Spinal cord (tissue), 10 donors: ENCODE data around the gene SNPH. TPM values are rescaled to one million over a fixed set of nuclear protein-coding genes. Genes with fewer than 3 reads are reported as not detected.
"Not testable (repeated sequence)": the region's sequence is repeated elsewhere in the genome, so short reads cannot be mapped to it uniquely, and the experiment has no call there.

Source experiments
- DNase-seq, 6 donors: peaks; one replicate each; pipeline versions ENCODE4 v3.0.0 to v3.0.0-alpha.2; 2013 to 2015; ENCODE audit warnings: low spot score in 6 of 6, low read depth in 4 of 6
- H3K27ac ChIP-seq: one replicate; pipeline ENCODE4 v1.5.1; 2013; ENCODE audit warnings: low read depth, low read length, control low read depth
- H3K27me3 ChIP-seq: one replicate; pipeline ENCODE4 v1.6.1; 2013; ENCODE audit warnings: low read length; ENCODE audit not compliant: control insufficient read depth, insufficient read depth
- H3K36me3 ChIP-seq: one replicate; pipeline ENCODE4 v1.6.1; 2013; ENCODE audit warnings: low read length; ENCODE audit not compliant: control insufficient read depth, insufficient read depth
- H3K4me1 ChIP-seq: one replicate; pipeline ENCODE4 v1.6.1; 2013; ENCODE audit warnings: low read length; ENCODE audit not compliant: control insufficient read depth, insufficient read depth
- H3K4me3 ChIP-seq: one replicate; pipeline ENCODE4 v1.5.1; 2013; ENCODE audit warnings: low read depth, low read length, control low read depth
- H3K9me3 ChIP-seq: one replicate; pipeline ENCODE4 v1.6.1; 2013; ENCODE audit warnings: low read length; ENCODE audit not compliant: control insufficient read depth, insufficient read depth
- WGBS: methylation state at CpG from one replicate; pipeline ENCODE4 v1.1.5; 2013; ENCODE audit warnings: missing lambda C conversion rate; ENCODE audit not compliant: insufficient coverage; 5-methylcytosine and 5-hydroxymethylcytosine counted together
- polyA plus RNA-seq, 2 donors: library from polyadenylated mRNA; unstranded; fragments of 120-200 nt; gene quantifications; one replicate each; pipeline ENCODE4 v1.2.1, GENCODE V29; 2013; ENCODE audit not compliant: insufficient read length in 2 of 2
- total RNA-seq, 2 donors: library from RNA; depleted of rRNA in 1 of 2; stranded (reverse); fragments of 120-200 nt in 1 of 2; fragments of >200 nt in 1 of 2; gene quantifications; one replicate each; pipeline versions ENCODE4 v1.2.3 to v1.2.4, GENCODE V29; 2013 to 2014
- donor health status: healthy.

The SNPH gene
- total and polyA plus RNA-seq, 4 donors = 12.2 to 46.7 (median 33.9) TPM

- not testable (repeated sequence) for H3K36me3 ChIP-seq, DNase-seq, H3K4me3 ChIP-seq, H3K27ac ChIP-seq, H3K27me3 ChIP-seq, H3K9me3 ChIP-seq, H3K4me1 ChIP-seq
- 96% methylated on average over 4 of the region's 8 CpGs for WGBS
Measured at GRCh38 chr20:1343446-1344124, 77.5 kb downstream of the SNPH start.

GRCh38 chr20:1345030-1345755 is 79.1 kb downstream of the SNPH start:
- 82% methylated on average over 3 of the region's 4 CpGs for WGBS
- Histone ChIP-seq H3K9me3 (peaks cover 2% of the 10 kb centered on the region), H3K27ac (no peak overlapping the region), H3K4me3 (no peak overlapping the region), H3K36me3 (no peaks in the 10 kb centered on the region), H3K27me3 (no peaks in the 10 kb centered on the region), H3K4me1 (no peaks in the 10 kb centered on the region)
- no peak for DNase-seq

- Histone ChIP-seq H3K27ac (no peak overlapping the region), H3K4me1 (no peaks in the 10 kb centered on the region), H3K27me3 (no peaks in the 10 kb centered on the region), H3K9me3 (peaks cover 2% of the 10 kb centered on the region), H3K36me3 (no peaks in the 10 kb centered on the region), H3K4me3 (no peak overlapping the region)
- WGBS = no CpG with 5 or more reads among the region's 1 CpG
- DNase-seq = no peak
Measured at GRCh38 chr20:1345756-1346093, 79.6 kb downstream of the SNPH start.

GRCh38 chr20:1346315-1346969 is 80.3 kb downstream of the SNPH start:
- H3K27ac ChIP-seq = no peak overlapping the region
- WGBS = no CpG with 5 or more reads among the region's 2 CpGs
- no peak overlapping the region for H3K4me3 ChIP-seq
- H3K36me3 ChIP-seq = no peaks in the 10 kb centered on the region
- H3K9me3 ChIP-seq = peaks cover 2% of the 10 kb centered on the region
- no peaks in the 10 kb centered on the region for H3K27me3 ChIP-seq
- no peak for DNase-seq
- H3K4me1 ChIP-seq = no peaks in the 10 kb centered on the region

- H3K9me3 ChIP-seq = peaks cover 1% of the 10 kb centered on the region
- no peaks in the 10 kb centered on the region for H3K27me3 ChIP-seq
- DNase-seq = no peak
- no peaks in the 10 kb centered on the region for H3K4me1 ChIP-seq
- no peak overlapping the region for H3K4me3 ChIP-seq
- H3K36me3 ChIP-seq = peaks cover 12% of the 10 kb centered on the region
- no peak overlapping the region for H3K27ac ChIP-seq
Measured at GRCh38 chr20:1353956-1354355, 87.9 kb downstream of the SNPH start.

- H3K4me3 ChIP-seq = no peak overlapping the region
- no peaks in the 10 kb centered on the region for H3K27me3 ChIP-seq
- no peak overlapping the region for H3K27ac ChIP-seq
- 94% methylated on average over 3 of the region's 9 CpGs for WGBS
- no peaks in the 10 kb centered on the region for H3K9me3 ChIP-seq
- DNase-seq = no peak
- peaks cover 11% of the 10 kb centered on the region for H3K36me3 ChIP-seq
- H3K4me1 ChIP-seq = no peaks in the 10 kb centered on the region
Measured at GRCh38 chr20:1357921-1358671, 92.0 kb downstream of the SNPH start.

Other genes starting within 250 kb of the SNPH start
- 10 to 100 TPM; 41.8 to 46.7 TPM for gene PSMF1, start 147.7 kb upstream of the SNPH start, total RNA-seq
- 100 to 1,000 TPM; 150 to 156 TPM for gene PSMF1, start 147.7 kb upstream of the SNPH start, polyA plus RNA-seq
- 1 to 10 TPM; 6.2 to 8.9 TPM for gene TMEM74B, start 81.3 kb upstream of the SNPH start, total RNA-seq
- gene TMEM74B, start 81.3 kb upstream of the SNPH start, polyA plus RNA-seq = 10 to 100 TPM; 37.4 to 44.2 TPM
- under 1 TPM; 0.66 to 0.99 TPM for gene C20orf202, start 62.8 kb upstream of the SNPH start, total RNA-seq
- under 1 TPM; 0.59 to 0.92 TPM for gene C20orf202, start 62.8 kb upstream of the SNPH start, polyA plus RNA-seq
- under 1 TPM; 0.10 to 0.28 TPM for gene RAD21L1, start 40.2 kb upstream of the SNPH start, total RNA-seq
- not detected for gene RAD21L1, start 40.2 kb upstream of the SNPH start, polyA plus RNA-seq
- 1 to 10 TPM; 4.1 to 8.7 TPM for gene SDCBP2, start 62.8 kb downstream of the SNPH start, total RNA-seq
- 10 to 100 TPM; 20.0 to 20.1 TPM for gene SDCBP2, start 62.8 kb downstream of the SNPH start, polyA plus RNA-seq
- 100 to 1,000 TPM in 1 of 2 donors, 10 to 100 TPM in 1; 87.2 to 102 TPM for gene FKBP1A, start 126.8 kb downstream of the SNPH start, total RNA-seq
- 100 to 1,000 TPM; 258 to 261 TPM for gene FKBP1A, start 126.8 kb downstream of the SNPH start, polyA plus RNA-seq
- 10 to 100 TPM; 32.0 to 50.3 TPM for gene NSFL1C, start 200.6 kb downstream of the SNPH start, total RNA-seq
- gene NSFL1C, start 200.6 kb downstream of the SNPH start, polyA plus RNA-seq = 100 to 1,000 TPM; 118 to 119 TPM
- gene SIRPB2, start 225.1 kb downstream of the SNPH start, total RNA-seq = 1 to 10 TPM; 1.8 to 2.6 TPM
- gene SIRPB2, start 225.1 kb downstream of the SNPH start, polyA plus RNA-seq = 1 to 10 TPM; 1.3 to 1.5 TPM